Measurements from ENCODE around the gene KRTAP4-3. TPM values are rescaled to one million over a fixed set of nuclear protein-coding genes. Genes with fewer than 3 reads are reported as not detected.

The KRTAP4-3 gene
- total and polyA plus RNA-seq, 2 of the 8 experiments (the other 6 are each of a cell fraction or from before 2014, with no cell fraction given) = not detected

DNA sequence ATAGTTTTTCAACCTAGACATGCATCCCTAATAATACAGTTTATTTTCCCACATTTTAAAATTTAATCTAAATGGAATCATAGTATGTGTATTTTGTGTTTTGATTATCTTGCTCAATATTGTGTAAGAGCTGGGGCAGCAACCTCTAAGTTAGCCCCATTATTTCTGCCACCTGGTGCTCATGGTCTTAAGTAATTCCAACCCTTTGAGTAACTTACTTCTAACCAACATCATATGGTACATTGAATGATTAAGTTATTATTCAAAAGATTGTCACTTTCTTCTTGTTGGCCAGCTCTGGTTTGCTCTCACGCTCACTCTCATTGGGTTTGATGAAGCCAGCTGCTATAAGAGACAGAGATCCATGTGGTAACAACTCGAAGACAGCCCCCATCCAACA, 3.9 kb upstream of the KRTAP4-3 start:
- H2BK120ac ChIP-seq (replicated peaks; ENCODE audit: low read depth, low read length) = no peak overlapping the region
- no peaks in the 10 kb centered on the region for H3K79me1 ChIP-seq (ENCODE audit: low read depth, low read length)
- H2AFZ ChIP-seq (ENCODE audit: low read length) = 0 out of 2 replicates have a peak overlapping the region, but pooled peaks have one; percentile 30
- no peak overlapping the region for H2BK15ac ChIP-seq (ENCODE audit: low read length)
- TF ChIP-seq TBP (IDR thresholded peaks at IDR 0.05; ENCODE audit: low read depth, low read length) (no peak), RBBP5 (IDR thresholded peaks at IDR 0.05; ENCODE audit: borderline replicate concordance, low read depth, low read length) (no peak)
- H3K4me3 ChIP-seq (ENCODE audit: extremely low read depth in 1 of 4, insufficient read depth in 2 of 4, low read depth in 3 of 4, low read length in 4 of 4) = no peak overlapping the region
- H4K91ac ChIP-seq (replicated peaks; ENCODE audit: insufficient read length, low read length) = no peak overlapping the region
- ChIA-PET CTCF (ENCODE audit: partially characterized antibody) (no interaction called here), POLR2A (ENCODE audit: partially characterized antibody) (no interaction called here)
- no peak overlapping the region for H4K8ac ChIP-seq (ENCODE audit: extremely low read depth, insufficient read depth, low read length)
- H3K27me3 ChIP-seq (replicated peaks in 1 of 4; ENCODE audit: control insufficient read depth in 3 of 4, extremely low read depth in 1 of 4, insufficient read depth in 3 of 4, low read length in 3 of 4) = no peaks in the 10 kb centered on the region
- no peak for FAIRE-seq
- no peak overlapping the region for H3K56ac ChIP-seq (replicated peaks; ENCODE audit: insufficient read length, low read depth, low read length)
- H3K14ac ChIP-seq (ENCODE audit: insufficient read length) = no peak overlapping the region
- no peak overlapping the region for H3K27ac ChIP-seq (ENCODE audit: low read depth, low read length)
- no peaks in the 10 kb centered on the region for H3K36me3 ChIP-seq (ENCODE audit: control insufficient read depth in 2 of 4, insufficient read depth in 4 of 4, low read length in 3 of 4)
- H3K23ac ChIP-seq (ENCODE audit: insufficient read length) = no peak overlapping the region
- no peak overlapping the region for H3K9ac ChIP-seq (replicated peaks in 1 of 4; ENCODE audit: extremely low read depth in 1 of 4, low read depth in 3 of 4, low read length in 3 of 4)
- H3K23me2 ChIP-seq (ENCODE audit: low read depth, low read length) = no peaks in the 10 kb centered on the region
- H3K4ac ChIP-seq (replicated peaks; ENCODE audit: insufficient read length, low read depth, low read length) = no peak overlapping the region
- no peaks in the 10 kb centered on the region for H3K4me1 ChIP-seq (replicated peaks in 1 of 4; ENCODE audit: control insufficient read depth in 3 of 4, insufficient read depth in 4 of 4, low read length in 3 of 4)
- no peak overlapping the region for H3K18ac ChIP-seq (ENCODE audit: extremely low read depth, low read length)
- no peaks in the 10 kb centered on the region; a peak in 1 of 4 replicates for H3K9me3 ChIP-seq (ENCODE audit: insufficient read depth in 2 of 2, low read depth in 1 of 2, low read length in 1 of 2)
- H3K4me2 ChIP-seq (ENCODE audit: insufficient read depth in 1 of 2, low read depth in 2 of 2, low read length in 2 of 2) = no peak overlapping the region
- no peak overlapping the region for H2AK5ac ChIP-seq (ENCODE audit: low read depth, low read length)
- no peak for DNase-seq (ENCODE audit: low read depth in 1 of 2, low spot score in 2 of 2)
- no peak overlapping the region for H2BK5ac ChIP-seq (ENCODE audit: low read depth, low read length)
- no peak overlapping the region for H2BK20ac ChIP-seq (ENCODE audit: low read length)
- H4K20me1 ChIP-seq (replicated peaks in 1 of 2; ENCODE audit: control insufficient read depth in 1 of 2, insufficient read depth in 2 of 2, low read length in 2 of 2) = no peaks in the 10 kb centered on the region
- 87% methylated on average over 2 of the region's 2 CpGs; no CpG with 5 or more reads in 1 of the 2 experiments for WGBS, 2 experiments (ENCODE audit: extremely low coverage in 1 of 2, insufficient coverage in 1 of 2, insufficient read length in 1 of 2, insufficient replicate concordance in 2 of 2, low coverage in 1 of 2, low lambda C conversion rate in 2 of 2, missing lambda C conversion rate in 1 of 2)
- no peak overlapping the region for H2BK12ac ChIP-seq (ENCODE audit: low read depth, low read length)
- no peak overlapping the region for H4K5ac ChIP-seq (ENCODE audit: insufficient read length, low read depth, low read length)
- no peaks in the 10 kb centered on the region for H3K79me2 ChIP-seq (ENCODE audit: control insufficient read depth in 1 of 2, insufficient read depth in 2 of 2, low read length in 2 of 2)

All from H1 (cell line).